GM12878 (cell line): ENCODE results near the gene TMPRSS12.

Experiments
- ASH2L ChIP-seq: fragments of 300-600, 200-600 bp; sonication (generic); IDR thresholded peaks from 2 replicates; pipeline ENCODE4 v1.6.1; 2017; ENCODE audit warnings: low read depth, mild to moderate bottlenecking, borderline replicate concordance
- CTCF ChIP-seq, 3 experiments: IDR thresholded peaks in 2 of 3; conservative IDR thresholded peaks in 1 of 3; 2 replicates each; pipeline ENCODE4 v1.5.1; 2011; ENCODE audit warnings: low read depth in 3 of 3, low read length in 3 of 3, mild to moderate bottlenecking in 3 of 3, control low read depth in 2 of 3, moderate library complexity in 2 of 3, inconsistent platforms in 1 of 3, mixed read lengths in 1 of 3; ENCODE audit not compliant: control insufficient read depth in 2 of 3, insufficient read depth in 1 of 3; ENCODE audit errors: extremely low read depth in 1 of 3
- EP300 ChIP-seq, 2 experiments: fragments of 150-350 bp in 1 of 2; IDR thresholded peaks; 2 replicates each; pipeline ENCODE4 v1.6.1; 2011 to 2012; ENCODE audit warnings: low read depth in 2 of 2, low read length in 2 of 2, borderline replicate concordance in 1 of 2, improper control_type of control experiment in 1 of 2, inconsistent platforms in 1 of 2; ENCODE audit not compliant: control insufficient read depth in 1 of 2
- MAX ChIP-seq: IDR thresholded peaks from 2 replicates; pipeline ENCODE4 v1.6.1; 2012; ENCODE audit warnings: low read depth, low read length, improper control_type of control experiment
- NRF1 ChIP-seq: conservative IDR thresholded peaks from 2 replicates; pipeline ENCODE4 v1.6.1; 2011; ENCODE audit warnings: mild to moderate bottlenecking, low read depth, low read length, improper control_type of control experiment
- POU2F2 ChIP-seq: IDR thresholded peaks from 3 replicates; pipeline ENCODE4 v1.6.1; 2011; ENCODE audit warnings: low read depth, mild to moderate bottlenecking, low read length, borderline replicate concordance
- RCOR1 ChIP-seq: conservative IDR thresholded peaks from 2 replicates; pipeline ENCODE4 v1.6.1; 2012; ENCODE audit warnings: low read depth, low read length, improper control_type of control experiment
- REST ChIP-seq: IDR thresholded peaks from 2 replicates; pipeline ENCODE4 v1.6.1; 2012; ENCODE audit warnings: mild to moderate bottlenecking, low read depth, low read length
- ZZZ3 ChIP-seq: IDR thresholded peaks from 2 replicates; pipeline ENCODE4 v1.6.1; 2011; ENCODE audit warnings: low read depth; ENCODE audit not compliant: control insufficient read depth, insufficient read length

DNA sequence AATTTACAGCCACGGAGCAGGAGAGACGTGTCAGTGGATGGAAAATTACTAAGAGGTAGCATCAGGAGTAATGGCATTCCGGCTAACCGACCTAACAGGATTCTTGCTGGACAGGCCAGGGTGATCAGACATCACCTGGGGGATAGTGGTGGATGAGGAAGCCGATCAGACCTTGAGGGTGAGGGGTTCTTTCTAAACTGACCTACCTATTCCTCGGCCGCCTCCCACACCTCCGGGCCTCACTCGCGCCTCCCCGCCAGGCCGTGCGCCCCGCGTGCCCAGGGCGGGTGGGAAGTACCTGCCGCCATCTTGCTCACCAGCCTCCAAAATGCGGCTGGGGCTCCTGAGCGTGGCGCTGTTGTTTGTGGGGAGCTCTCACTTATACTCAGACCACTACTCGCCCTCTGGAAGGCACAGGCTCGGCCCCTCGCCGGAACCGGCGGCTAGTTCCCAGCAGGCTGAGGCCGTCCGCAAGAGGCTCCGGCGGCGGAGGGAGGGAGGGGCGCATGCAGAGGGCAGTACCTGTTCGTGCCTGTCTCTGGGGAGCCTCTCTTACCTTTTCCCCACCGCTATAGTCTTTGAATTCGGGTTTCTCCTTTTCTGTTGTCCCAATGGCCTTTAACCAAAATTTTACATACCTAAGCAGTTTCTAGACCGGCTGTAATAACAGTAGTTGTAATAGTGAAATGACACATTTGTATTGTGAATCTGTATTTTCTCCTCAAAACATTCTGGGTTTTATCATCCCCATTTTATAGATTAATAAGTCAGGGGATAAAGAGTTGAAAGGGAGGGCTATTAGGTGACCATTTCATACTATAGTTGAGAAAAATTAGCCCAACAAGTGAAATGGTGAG lies at the start of gene TMPRSS12:
- no peak for TF ChIP-seq ZZZ3
- no peak for TF ChIP-seq CTCF (IDR thresholded peaks at IDR 0.05 in 2 of 3, conservative IDR thresholded peaks at IDR 0.05 in 1 of 3; ENCODE audit: control insufficient read depth in 2 of 3, extremely low read depth in 1 of 3, insufficient read depth in 1 of 3, low read depth in 3 of 3, low read length in 3 of 3)
- TF ChIP-seq ASH2L, result no peak
- TF ChIP-seq MAX, result no peak
- TF ChIP-seq EP300 (IDR thresholded peaks at IDR 0.05; ENCODE audit: borderline replicate concordance in 1 of 2, control insufficient read depth in 1 of 2, low read depth in 2 of 2, low read length in 2 of 2), result no peak
- TF ChIP-seq RCOR1, result no peak
- TF ChIP-seq NRF1, result no peak
- no peak for TF ChIP-seq REST
- TF ChIP-seq POU2F2, result no peak
